OCI-LY1 (cell line): ENCODE measurements around the gene BTBD2.

ENCODE experiments used
- EZH2 ChIP-seq: fragments of 200-600 bp; sonication (generic), shearing (Covaris generic); IDR thresholded peaks from 2 replicates; pipeline ENCODE4 v1.8.0; 2017; ENCODE audit warnings: borderline replicate concordance, mixed run types, mild to moderate bottlenecking, antibody characterized with exemption, low read length, moderate library complexity, mixed read lengths
- TF ChIP-seq, protein P1 (sequence below): fragments of 200-600 bp; sonication (generic), shearing (Covaris generic); IDR thresholded peaks from 2 replicates; pipeline ENCODE4 v1.5.1; 2017; ENCODE audit warnings: mild to moderate bottlenecking, antibody characterized with exemption, low read length, moderate library complexity, mixed read lengths

- no peak for TF ChIP-seq EZH2
- TF ChIP-seq, protein P1, sequence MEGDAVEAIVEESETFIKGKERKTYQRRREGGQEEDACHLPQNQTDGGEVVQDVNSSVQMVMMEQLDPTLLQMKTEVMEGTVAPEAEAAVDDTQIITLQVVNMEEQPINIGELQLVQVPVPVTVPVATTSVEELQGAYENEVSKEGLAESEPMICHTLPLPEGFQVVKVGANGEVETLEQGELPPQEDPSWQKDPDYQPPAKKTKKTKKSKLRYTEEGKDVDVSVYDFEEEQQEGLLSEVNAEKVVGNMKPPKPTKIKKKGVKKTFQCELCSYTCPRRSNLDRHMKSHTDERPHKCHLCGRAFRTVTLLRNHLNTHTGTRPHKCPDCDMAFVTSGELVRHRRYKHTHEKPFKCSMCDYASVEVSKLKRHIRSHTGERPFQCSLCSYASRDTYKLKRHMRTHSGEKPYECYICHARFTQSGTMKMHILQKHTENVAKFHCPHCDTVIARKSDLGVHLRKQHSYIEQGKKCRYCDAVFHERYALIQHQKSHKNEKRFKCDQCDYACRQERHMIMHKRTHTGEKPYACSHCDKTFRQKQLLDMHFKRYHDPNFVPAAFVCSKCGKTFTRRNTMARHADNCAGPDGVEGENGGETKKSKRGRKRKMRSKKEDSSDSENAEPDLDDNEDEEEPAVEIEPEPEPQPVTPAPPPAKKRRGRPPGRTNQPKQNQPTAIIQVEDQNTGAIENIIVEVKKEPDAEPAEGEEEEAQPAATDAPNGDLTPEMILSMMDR = no peak
Observed at GRCh38 chr19:2039089-2039958, 23.8 kb upstream of the BTBD2 start.
